Right atrium auricular region (tissue), 2 donors: ENCODE measurements around the gene CEBPG. TPM values are rescaled to one million over a fixed set of nuclear protein-coding genes. Genes with fewer than 3 reads are reported as not detected.

Experiments used
- DNase-seq: peaks from one replicate; pipeline ENCODE4 v3.0.0-alpha.2; 2019; ENCODE audit warnings: low spot score
- H3K27ac ChIP-seq, 2 donors: fragments of 200-600 bp; sonication (generic); 1 replicate in 1 of 2; 2 replicates in 1 of 2; pipeline ENCODE4 v1.5.1; 2016 to 2019
- H3K27me3 ChIP-seq, 2 donors: fragments of 200-600 bp; sonication (generic); one replicate each; pipeline versions ENCODE4 v1.5.1 to v1.6.0; 2017 to 2019
- H3K36me3 ChIP-seq: fragments of 200-600 bp; sonication (generic); one replicate; pipeline ENCODE4 v1.5.1; 2016
- H3K4me1 ChIP-seq, 2 donors: fragments of 200-600 bp; sonication (generic); one replicate each; pipeline versions ENCODE4 v1.5.1 to v1.6.0; 2017 to 2019
- H3K4me3 ChIP-seq, 2 donors: fragments of 200-600 bp; sonication (generic); 1 replicate in 1 of 2; 2 replicates in 1 of 2; pipeline ENCODE4 v1.5.1; 2017 to 2019; ENCODE audit warnings: mild to moderate bottlenecking in 1 of 2, moderate library complexity in 1 of 2
- H3K9me3 ChIP-seq, 2 donors: fragments of 200-600 bp; sonication (generic); one replicate each; pipeline ENCODE4 v1.5.1; 2019
- CTCF ChIP-seq, 2 donors: fragments of 200-600 bp; sonication (generic); IDR thresholded peaks; one replicate each; pipeline ENCODE4 v1.5.1; 2019; ENCODE audit warnings: antibody characterized with exemption in 2 of 2
- total RNA-seq, 2 donors: library from RNA; depleted of rRNA; stranded (reverse); fragments of >200 nt; gene quantifications; one replicate each; pipeline ENCODE4 v1.1.0, GENCODE V29; 2016

The CEBPG gene
- total RNA-seq, 2 donors from 2014 or later: 12.9 to 15.2 TPM

DNA sequence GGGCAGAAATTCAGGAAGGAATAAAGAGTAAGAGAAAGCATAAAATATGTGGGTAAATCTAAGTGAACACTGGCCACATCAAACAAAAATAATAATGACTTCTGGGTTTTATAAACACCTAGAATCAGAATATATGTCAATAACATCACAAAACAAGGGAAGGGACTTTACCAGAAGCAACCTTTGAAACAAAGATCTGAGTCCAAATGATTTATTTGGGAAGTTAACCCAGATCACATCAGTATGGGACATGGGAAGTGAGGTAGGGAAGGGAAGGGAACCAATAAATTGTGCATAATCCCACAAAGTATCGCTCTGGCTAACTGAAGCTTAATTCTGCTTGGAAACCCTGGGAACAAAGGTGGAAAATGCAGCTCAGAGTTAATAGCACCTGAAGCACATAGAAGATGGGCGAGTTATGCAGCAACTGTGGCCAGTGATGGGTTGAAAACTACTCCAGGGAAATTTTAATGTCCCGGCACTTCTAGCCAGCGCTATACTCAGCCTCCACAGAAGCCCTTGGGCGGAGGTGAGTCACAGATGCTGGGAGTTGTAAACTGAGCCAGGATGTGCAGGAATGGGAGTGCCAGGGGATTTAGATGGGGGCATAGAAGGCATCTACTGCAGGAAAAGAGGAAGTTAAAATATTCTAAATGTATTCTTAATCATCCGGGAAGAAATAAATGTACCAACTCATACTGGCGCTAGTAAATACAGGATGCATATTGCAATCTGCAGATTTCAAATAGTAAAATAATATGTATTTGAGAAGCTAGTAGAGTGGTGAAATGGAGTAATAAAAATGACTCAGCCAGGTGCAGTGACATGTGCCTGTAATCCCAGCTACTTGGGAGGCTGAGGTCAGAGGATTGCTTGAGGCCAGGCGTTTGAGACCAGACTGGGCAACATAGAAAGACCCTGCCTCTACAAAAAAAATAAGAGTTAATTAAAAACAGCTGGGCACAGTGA is 34.2 kb upstream of the CEBPG start:
- Histone ChIP-seq H3K4me3 (no peak overlapping the region), H3K9me3 (no peaks in the 10 kb centered on the region), H3K4me1 (no peaks in the 10 kb centered on the region), H3K27me3 (no peaks in the 10 kb centered on the region), H3K27ac (no peak overlapping the region), H3K36me3 (no peaks in the 10 kb centered on the region)
- DNase-seq: no peak
- no peak for TF ChIP-seq CTCF (IDR thresholded peaks at IDR 0.05)

GRCh38 chr19:33340991-33341390 is 32.5 kb upstream of the CEBPG start:
- no peak overlapping the region for H3K27ac ChIP-seq
- no peak for DNase-seq
- H3K36me3 ChIP-seq: no peaks in the 10 kb centered on the region
- no peaks in the 10 kb centered on the region for H3K9me3 ChIP-seq
- no peaks in the 10 kb centered on the region for H3K4me1 ChIP-seq
- H3K4me3 ChIP-seq: no peak overlapping the region
- TF ChIP-seq CTCF (IDR thresholded peaks at IDR 0.05): no peak
- no peaks in the 10 kb centered on the region for H3K27me3 ChIP-seq

GRCh38 chr19:33343301-33343700 is 30.2 kb upstream of the CEBPG start:
- Histone ChIP-seq H3K36me3 (no peaks in the 10 kb centered on the region), H3K27me3 (no peaks in the 10 kb centered on the region), H3K4me3 (no peak overlapping the region)

GRCh38 chr19:33343859-33344572 is 29.5 kb upstream of the CEBPG start:
- no peak for TF ChIP-seq CTCF (IDR thresholded peaks at IDR 0.05)
- no peak overlapping the region for H3K27ac ChIP-seq
- no peaks in the 10 kb centered on the region for H3K27me3 ChIP-seq
- no peak for DNase-seq
- no peaks in the 10 kb centered on the region for H3K9me3 ChIP-seq
- H3K36me3 ChIP-seq: no peaks in the 10 kb centered on the region
- H3K4me3 ChIP-seq: no peak overlapping the region
- H3K4me1 ChIP-seq: no peaks in the 10 kb centered on the region

More at GRCh38 chr19:33343301-33343700, 30.2 kb upstream of the CEBPG start:
- Histone ChIP-seq H3K4me1 (no peaks in the 10 kb centered on the region), H3K27ac (no peak overlapping the region), H3K9me3 (no peaks in the 10 kb centered on the region)
- no peak for TF ChIP-seq CTCF (IDR thresholded peaks at IDR 0.05)
- no peak for DNase-seq

GRCh38 chr19:33344573-33344925 is 29.0 kb upstream of the CEBPG start:
- H3K4me1 ChIP-seq: no peaks in the 10 kb centered on the region
- no peaks in the 10 kb centered on the region for H3K27me3 ChIP-seq
- TF ChIP-seq CTCF (IDR thresholded peaks at IDR 0.05): no peak
- no peak overlapping the region for H3K27ac ChIP-seq
- H3K9me3 ChIP-seq: no peaks in the 10 kb centered on the region
- H3K36me3 ChIP-seq: no peaks in the 10 kb centered on the region
- DNase-seq: no peak
- no peak overlapping the region for H3K4me3 ChIP-seq
